Heart right ventricle (tissue), 16 donors: ENCODE data around the gene CHRNA1. TPM values are rescaled to one million over a fixed set of nuclear protein-coding genes. Genes with fewer than 3 reads are reported as not detected.

Source experiments
- ATAC-seq, 8 donors: fragments of 200-7000 bp; cut with Tn5 transposase; one replicate each; pipeline ENCODE4 v1.9.1; 2020; ENCODE audit warnings: mild to moderate bottlenecking in 8 of 8, moderate library complexity in 8 of 8, moderate number of reproducible peaks in 1 of 8
- DNase-seq, 2 donors: peaks; one replicate each; pipeline ENCODE4 v3.0.0-alpha.2; 2020
- H3K27ac ChIP-seq, 10 donors: fragments of 200-600 bp; sonication (generic) in 2 of 10; one replicate each; pipeline versions ENCODE4 v1.5.0 to v1.8.0; 2020 to 2022; ENCODE audit warnings: mild to moderate bottlenecking in 3 of 10
- H3K27me3 ChIP-seq, 7 donors: fragments of 200-600 bp; one replicate each; pipeline ENCODE4 v1.8.0; 2021 to 2022; ENCODE audit warnings: mild to moderate bottlenecking in 2 of 7
- H3K36me3 ChIP-seq, 9 donors: fragments of 200-600 bp; sonication (generic) in 1 of 9; one replicate each; pipeline versions ENCODE4 v1.5.0 to v1.8.0; 2020 to 2022; ENCODE audit warnings: mild to moderate bottlenecking in 2 of 9
- H3K4me1 ChIP-seq, 9 donors: fragments of 200-600 bp; sonication (generic) in 1 of 9; one replicate each; pipeline versions ENCODE4 v1.5.0 to v1.8.0; 2020 to 2022; ENCODE audit warnings: mild to moderate bottlenecking in 4 of 9
- H3K4me3 ChIP-seq, 10 donors: fragments of 200-600 bp; sonication (generic) in 2 of 10; one replicate each; pipeline versions ENCODE4 v1.5.0 to v1.8.0; 2020 to 2022; ENCODE audit warnings: mild to moderate bottlenecking in 7 of 10, moderate library complexity in 2 of 10
- H3K9me3 ChIP-seq, 11 donors: fragments of 200-600 bp in 10 of 11; sonication (generic) in 2 of 11; one replicate each; pipeline versions ENCODE4 v1.5.0 to v1.8.0; 2013 to 2022; ENCODE audit warnings: mild to moderate bottlenecking in 2 of 11, control low read depth in 1 of 11, moderate library complexity in 1 of 11
- WGBS, 2 donors: extraction: QIAGEN DNeasy Blood & Tissue Kit; methylation state at CpG; one replicate each; pipeline ENCODE4 v1.1.7; 2013; ENCODE audit warnings: inconsistent platforms in 1 of 2; 5-methylcytosine and 5-hydroxymethylcytosine counted together
- intact Hi-C, 10 donors: fragments of 100-400 bp; cut with DNase I; formaldehyde crosslinking; loops; one replicate each; pipeline versions ENCODE4 v1.11.1 to v1.14.2; 2022
- polyA plus RNA-seq, 2 donors: library from polyadenylated mRNA; stranded (reverse); fragments of 200-250 nt; gene quantifications; one replicate each; pipeline ENCODE4 v1.2.3, GENCODE V29; 2013
- total RNA-seq, 10 donors: library from RNA; stranded (reverse); fragmentation: NEBNext Ultra II Directional in 3 of 10; extraction: Animal tissue kit (Norgen Biotek cat#: 25700) in 3 of 10; gene quantifications; one replicate each; pipeline versions ENCODE4 v1.2.1 to v1.2.4, GENCODE V29; 2021 to 2023
- TF ChIP-seq, protein P1 (sequence below), 9 donors: fragments of 200-600 bp; sonication (generic) in 2 of 9; IDR thresholded peaks; one replicate each; pipeline versions ENCODE4 v1.5.0 to v1.8.0; 2021 to 2022; ENCODE audit warnings: antibody characterized with exemption in 9 of 9, mild to moderate bottlenecking in 5 of 9, moderate library complexity in 1 of 9
- donor health status: Arrhythmogenic right ventricular cardiomyopathy.
- donor health status: ischemic (EF 13 %, LVEDD 7.1; RV severe dilation, severe dysfunction).
- donor health status: healthy with polysubstance abuse.
- donor health status: DM: no; HTN: yes; CAD: no.
- donor health status: DM: no; HTN: no; CAD: no.
- donor health status: ischemic (EF 25% LVEDD 6.9; RV normal size, moderate dysfunction).
- donor health status: ischemic (EF 25% LVEDD 5.7; RV mildly dilated, moderate dysfunction).
- donor health status: healthy.
- donor health status: DM: yes; HTN: yes; CAD: no.
- donor health status: Ischemic cardiomyopathy.
- donor health status: ischemic (EF 35%, LVEDD 5.7; RV mildly dilated, moderate dysfunction).
- donor health status: nonischemic (EF 11% LVEDD 7.7; RV severe dilation, severe dysfunction).
- donor health status: DM: yes; HTN: yes; CAD: no.
- donor health status: PGD.
- donor health status: ischemic (EF 29% LVEDD 5.4; RV normal size, mild dysfunction).
- donor health status: nonischemic (EF 23%, LVEDD 6.1; RV moderate dilation, normal function).

Gene CHRNA1
- total and polyA plus RNA-seq, 12 donors = 0.07 to 1.3 (median 0.50) TPM; not detected in 5

DNA sequence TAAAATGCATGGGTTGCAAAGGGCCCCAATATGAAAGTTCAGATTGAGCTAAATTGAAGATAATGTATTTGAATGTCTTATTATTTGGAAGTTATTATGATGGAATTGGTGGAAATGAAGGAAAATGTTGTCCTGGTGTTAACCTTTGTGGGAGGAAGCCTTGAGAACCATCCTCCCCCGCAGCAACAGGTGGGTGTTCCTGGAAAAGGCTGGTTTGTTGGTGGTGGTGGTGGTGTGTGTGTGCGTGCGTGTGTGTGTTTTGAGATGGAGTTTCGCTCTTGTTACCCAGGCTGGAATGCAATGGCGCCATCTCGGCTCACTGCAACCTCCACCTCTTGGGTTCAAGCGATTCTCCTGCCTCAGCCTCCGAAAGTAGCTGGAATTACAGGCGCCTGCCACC lies 36.2 kb downstream of the CHRNA1 start:
- peaks cover 0 to 59% (median 49%) of the 10 kb centered on the region in 7 donors for H3K27me3 ChIP-seq
- no peaks in the 10 kb centered on the region for H3K36me3 ChIP-seq

DNA sequence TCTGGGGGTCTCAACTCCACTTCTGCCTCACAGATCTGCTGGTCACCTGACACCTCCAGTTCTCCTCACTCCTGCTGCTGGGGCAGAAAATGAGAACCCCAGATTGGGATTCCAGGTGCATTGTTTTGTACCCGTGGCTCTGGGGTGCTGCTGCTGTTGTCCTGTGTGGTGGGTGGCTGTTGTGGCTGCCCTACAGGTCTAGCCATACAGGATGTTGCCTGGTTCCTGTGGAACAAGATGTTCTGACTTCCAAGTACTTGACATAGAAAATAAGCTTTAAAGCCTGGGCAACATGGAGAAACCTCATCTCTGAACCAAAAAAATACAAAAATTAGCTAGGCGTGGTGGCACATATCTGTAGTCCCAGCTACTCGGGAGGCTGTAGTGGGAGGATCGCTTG lies 38.1 kb downstream of the CHRNA1 start:
- Histone ChIP-seq H3K4me1 (peaks cover 0 to 15% (median 12%) of the 10 kb centered on the region in 9 donors), H3K4me3 (no peak overlapping the region), H3K9me3 (no peaks in the 10 kb centered on the region), H3K27ac (no peak overlapping the region), H3K27me3 (peaks cover 0 to 48% (median 40%) of the 10 kb centered on the region in 7 donors), H3K36me3 (no peaks in the 10 kb centered on the region)
- ATAC-seq (no peak), DNase-seq (no peak)
- TF ChIP-seq, protein P1, sequence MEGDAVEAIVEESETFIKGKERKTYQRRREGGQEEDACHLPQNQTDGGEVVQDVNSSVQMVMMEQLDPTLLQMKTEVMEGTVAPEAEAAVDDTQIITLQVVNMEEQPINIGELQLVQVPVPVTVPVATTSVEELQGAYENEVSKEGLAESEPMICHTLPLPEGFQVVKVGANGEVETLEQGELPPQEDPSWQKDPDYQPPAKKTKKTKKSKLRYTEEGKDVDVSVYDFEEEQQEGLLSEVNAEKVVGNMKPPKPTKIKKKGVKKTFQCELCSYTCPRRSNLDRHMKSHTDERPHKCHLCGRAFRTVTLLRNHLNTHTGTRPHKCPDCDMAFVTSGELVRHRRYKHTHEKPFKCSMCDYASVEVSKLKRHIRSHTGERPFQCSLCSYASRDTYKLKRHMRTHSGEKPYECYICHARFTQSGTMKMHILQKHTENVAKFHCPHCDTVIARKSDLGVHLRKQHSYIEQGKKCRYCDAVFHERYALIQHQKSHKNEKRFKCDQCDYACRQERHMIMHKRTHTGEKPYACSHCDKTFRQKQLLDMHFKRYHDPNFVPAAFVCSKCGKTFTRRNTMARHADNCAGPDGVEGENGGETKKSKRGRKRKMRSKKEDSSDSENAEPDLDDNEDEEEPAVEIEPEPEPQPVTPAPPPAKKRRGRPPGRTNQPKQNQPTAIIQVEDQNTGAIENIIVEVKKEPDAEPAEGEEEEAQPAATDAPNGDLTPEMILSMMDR (IDR thresholded peaks at IDR 0.05) = no peak
- intact Hi-C loops = no loop called here
- WGBS, 2 donors = 52 to 60% methylated on average over 4 of the region's 4 CpGs

More for the DNA sequence above, 36.2 kb downstream of the CHRNA1 start:
- intact Hi-C loops = no loop called here
- ATAC-seq (no peak), DNase-seq (no peak)
- H3K27ac ChIP-seq = no peak overlapping the region
- no peaks in the 10 kb centered on the region for H3K9me3 ChIP-seq
- WGBS, 2 donors = 93 to 97% methylated on average over 9 of the region's 9 CpGs
- peaks cover 0 to 15% (median 12%) of the 10 kb centered on the region in 9 donors for H3K4me1 ChIP-seq
- H3K4me3 ChIP-seq = no peak overlapping the region
- TF ChIP-seq, protein P1 (IDR thresholded peaks at IDR 0.05) = no peak

DNA sequence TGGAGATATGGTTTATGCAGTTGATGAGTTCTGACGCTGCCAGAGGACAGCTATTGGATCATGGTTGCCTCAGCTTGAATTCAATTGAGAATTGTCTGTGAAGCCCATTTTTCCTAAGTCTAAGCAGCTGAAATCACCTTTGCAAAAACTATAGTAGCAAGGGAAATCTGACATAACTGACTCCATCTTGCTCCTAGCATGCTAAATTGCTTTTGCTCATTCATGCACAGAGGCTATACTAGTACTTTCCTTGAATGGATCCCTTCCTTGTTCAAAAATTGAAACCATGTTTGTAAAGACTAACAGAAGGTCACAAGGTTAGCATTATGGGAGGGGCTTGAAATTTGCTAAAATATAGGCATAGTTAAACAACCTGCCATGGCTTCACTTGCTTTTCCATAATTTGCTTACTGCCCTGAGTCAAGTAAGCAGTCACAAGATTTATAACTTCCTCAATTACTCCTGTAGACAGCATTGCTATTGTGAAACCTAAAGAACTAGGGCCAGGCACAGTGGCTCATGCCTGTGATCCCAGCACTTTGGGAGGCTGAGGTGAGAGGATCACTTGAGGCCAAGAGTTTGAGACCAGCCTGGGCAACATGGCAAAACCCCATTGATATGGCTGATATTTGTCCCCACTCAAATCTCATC lies 41.2 kb downstream of the CHRNA1 start:
- Histone ChIP-seq H3K27ac (no peak overlapping the region), H3K27me3 (peaks cover 0 to 17% (median 10%) of the 10 kb centered on the region in 7 donors), H3K4me1 (no peaks in the 10 kb centered on the region), H3K36me3 (no peaks in the 10 kb centered on the region), H3K4me3 (no peak overlapping the region), H3K9me3 (no peaks in the 10 kb centered on the region)
- TF ChIP-seq, protein P1 (IDR thresholded peaks at IDR 0.05) = no peak
- no peak for ATAC-seq
- 92 to 93% methylated on average over 1 of the region's 1 CpG for WGBS, 2 donors
- intact Hi-C loops = no loop called here
- DNase-seq = no peak

DNA sequence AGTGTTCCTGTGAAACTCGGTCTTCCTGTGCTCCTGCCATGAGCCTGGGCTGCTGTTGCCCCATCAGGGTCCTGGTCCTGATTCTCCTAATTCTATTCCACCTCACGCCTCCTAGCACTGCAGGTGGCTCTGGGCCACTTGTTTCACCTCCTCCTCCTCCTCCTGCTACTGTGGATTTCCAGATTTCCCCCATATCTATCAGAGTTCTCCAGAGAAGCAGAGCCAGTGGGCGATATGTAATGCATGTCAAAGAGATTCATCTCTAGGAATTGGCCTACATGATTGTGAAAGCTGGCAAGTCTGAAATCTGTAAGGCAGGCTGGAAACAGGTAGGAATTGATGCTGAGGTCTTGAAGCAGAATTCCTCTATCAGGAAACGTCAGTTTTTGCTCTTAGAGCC lies 45.3 kb downstream of the CHRNA1 start:
- Histone ChIP-seq H3K27ac (no peak overlapping the region), H3K9me3 (no peaks in the 10 kb centered on the region), H3K4me3 (no peak overlapping the region), H3K27me3 (no peaks in the 10 kb centered on the region), H3K4me1 (peaks cover 0 to 11% (median 0%) of the 10 kb centered on the region in 9 donors), H3K36me3 (no peaks in the 10 kb centered on the region)
- no peak for ATAC-seq
- intact Hi-C loops = no loop called here
- 75 to 76% methylated on average over 4 of the region's 4 CpGs for WGBS, 2 donors
- DNase-seq = no peak
- TF ChIP-seq, protein P1 (IDR thresholded peaks at IDR 0.05) = no peak
